Loucy (cell line): Measurements from ENCODE around the gene TNNC1.

Experiments
- H2AFZ ChIP-seq: fragments of 200-600 bp; sonication (generic); 2 replicates; pipeline ENCODE4 v1.6.0; 2016; ENCODE audit warnings: antibody characterized with exemption, mild to moderate bottlenecking, low read length, moderate library complexity
- H3F3A ChIP-seq: fragments of 200-600 bp; 2 replicates; pipeline ENCODE4 v1.6.0; 2016; ENCODE audit warnings: antibody characterized with exemption, low read depth, mild to moderate bottlenecking
- H3K27me3 ChIP-seq: fragments of 200-600 bp; sonication (generic); 2 replicates; pipeline ENCODE4 v1.6.1; 2014; ENCODE audit warnings: low read length, mild to moderate bottlenecking; ENCODE audit not compliant: insufficient read depth, poor library complexity, severe bottlenecking
- H3K36me3 ChIP-seq: fragments of 200-600 bp; sonication (generic); 2 replicates; pipeline ENCODE4 v1.6.1; 2016; ENCODE audit warnings: low read length; ENCODE audit not compliant: insufficient read depth
- H3K4me1 ChIP-seq: fragments of 200-600 bp; sonication (generic); 2 replicates; pipeline ENCODE4 v1.5.1; 2014; ENCODE audit warnings: low read length, mild to moderate bottlenecking; ENCODE audit not compliant: insufficient read depth, poor library complexity, severe bottlenecking
- H3K4me2 ChIP-seq: fragments of 200-600 bp; sonication (generic); 2 replicates; pipeline ENCODE4 v1.6.0; 2014; ENCODE audit warnings: antibody characterized with exemption, low read length, low read depth, mild to moderate bottlenecking; ENCODE audit not compliant: poor library complexity, severe bottlenecking
- H3K4me3 ChIP-seq: fragments of 200-600 bp; sonication (generic); 2 replicates; pipeline ENCODE4 v1.5.1; 2014; ENCODE audit warnings: low read length, mild to moderate bottlenecking, mixed read lengths; ENCODE audit not compliant: poor library complexity, severe bottlenecking
- H3K79me2 ChIP-seq: fragments of 200-600 bp; sonication (generic); 2 replicates; pipeline ENCODE4 v1.6.1; 2014; ENCODE audit warnings: low read length; ENCODE audit not compliant: insufficient read depth
- H3K9ac ChIP-seq: fragments of 200-600 bp; sonication (generic); 2 replicates; pipeline ENCODE4 v1.6.0; 2014; ENCODE audit warnings: mild to moderate bottlenecking, low read depth, low read length, moderate library complexity; ENCODE audit not compliant: poor library complexity, severe bottlenecking
- H3K9me2 ChIP-seq: fragments of 200-600 bp; sonication (generic); replicated peaks from 2 replicates; pipeline ENCODE4 v1.6.1; 2016; ENCODE audit warnings: low read depth, low read length, mixed read lengths
- H3K9me3 ChIP-seq: fragments of 200-600 bp; sonication (generic); 2 replicates; pipeline ENCODE4 v1.6.1; 2014; ENCODE audit warnings: mild to moderate bottlenecking, antibody characterized with exemption, low read length, low read depth; ENCODE audit not compliant: insufficient read depth
- H4K20me1 ChIP-seq: fragments of 200-600 bp; sonication (generic); 2 replicates; pipeline ENCODE4 v1.6.0; 2014; ENCODE audit warnings: antibody characterized with exemption, low read length, mild to moderate bottlenecking; ENCODE audit not compliant: insufficient read depth, poor library complexity, severe bottlenecking
- CTCF ChIP-seq: fragments of 200-600 bp; sonication (generic); conservative IDR thresholded peaks from 2 replicates; pipeline ENCODE4 v1.5.1; 2014; ENCODE audit warnings: mild to moderate bottlenecking, antibody characterized with exemption, low read length
- EZH2phosphoT487 ChIP-seq: fragments of 200-600 bp; IDR thresholded peaks from 2 replicates; pipeline ENCODE4 v1.6.1; 2018; ENCODE audit warnings: antibody characterized with exemption, mild to moderate bottlenecking, moderate library complexity, borderline replicate concordance

The TNNC1 gene

DNA sequence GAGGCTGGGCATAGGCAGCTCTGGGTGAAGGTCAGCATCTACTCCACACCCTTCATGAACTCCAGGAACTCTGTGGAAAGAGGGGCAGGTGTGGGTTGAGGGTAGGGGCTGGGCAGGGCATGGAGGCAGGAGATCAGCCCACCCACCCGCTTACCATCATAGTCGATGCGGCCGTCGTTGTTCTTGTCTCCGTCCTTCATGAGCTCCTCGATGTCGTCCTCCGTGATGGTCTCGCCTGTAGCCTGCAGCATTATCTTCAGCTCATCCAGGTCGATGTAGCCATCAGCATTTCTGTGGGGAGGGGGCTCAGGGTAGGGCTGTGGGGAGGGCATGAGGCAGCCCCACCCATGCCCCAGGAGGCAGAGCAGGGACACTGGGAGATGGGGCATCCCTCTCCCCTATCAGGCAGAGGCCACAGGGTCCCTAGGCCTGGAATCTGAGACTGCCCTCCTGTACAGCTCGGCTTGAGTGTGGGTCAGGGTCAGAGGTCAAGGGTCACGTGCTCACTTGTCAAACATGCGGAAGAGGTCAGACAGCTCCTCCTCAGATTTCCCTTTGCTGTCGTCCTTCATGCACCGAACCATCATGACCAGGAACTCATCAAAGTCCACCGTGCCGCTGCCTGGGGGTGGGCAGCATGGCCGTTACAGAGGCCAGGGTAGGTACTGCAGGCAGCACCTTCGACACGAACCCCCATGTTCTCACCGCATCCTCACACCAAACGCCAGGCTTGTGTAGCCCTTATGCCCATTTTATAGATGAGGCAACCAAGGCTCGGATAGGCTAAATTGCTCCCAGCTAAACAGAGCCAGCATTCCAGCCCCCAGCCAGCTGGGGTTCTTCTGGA lies 2.4 kb downstream of the TNNC1 start:
- Histone ChIP-seq H3K4me2 (no peak overlapping the region), H2AFZ (no peak overlapping the region), H3K36me3 (no peaks in the 10 kb centered on the region), H3K9me3 (no peaks in the 10 kb centered on the region), H3F3A (no peaks in the 10 kb centered on the region), H3K9me2 (no peaks in the 10 kb centered on the region), H3K79me2 (peaks cover 16% of the 10 kb centered on the region), H3K9ac (no peak overlapping the region), H3K4me3 (no peak overlapping the region), H3K4me1 (peaks cover 9% of the 10 kb centered on the region), H3K27me3 (peaks cover 6% of the 10 kb centered on the region), H4K20me1 (no peaks in the 10 kb centered on the region)
- TF ChIP-seq CTCF: no peak; the same call in 1 of the 2 replicates
- TF ChIP-seq EZH2phosphoT487: no peak

DNA sequence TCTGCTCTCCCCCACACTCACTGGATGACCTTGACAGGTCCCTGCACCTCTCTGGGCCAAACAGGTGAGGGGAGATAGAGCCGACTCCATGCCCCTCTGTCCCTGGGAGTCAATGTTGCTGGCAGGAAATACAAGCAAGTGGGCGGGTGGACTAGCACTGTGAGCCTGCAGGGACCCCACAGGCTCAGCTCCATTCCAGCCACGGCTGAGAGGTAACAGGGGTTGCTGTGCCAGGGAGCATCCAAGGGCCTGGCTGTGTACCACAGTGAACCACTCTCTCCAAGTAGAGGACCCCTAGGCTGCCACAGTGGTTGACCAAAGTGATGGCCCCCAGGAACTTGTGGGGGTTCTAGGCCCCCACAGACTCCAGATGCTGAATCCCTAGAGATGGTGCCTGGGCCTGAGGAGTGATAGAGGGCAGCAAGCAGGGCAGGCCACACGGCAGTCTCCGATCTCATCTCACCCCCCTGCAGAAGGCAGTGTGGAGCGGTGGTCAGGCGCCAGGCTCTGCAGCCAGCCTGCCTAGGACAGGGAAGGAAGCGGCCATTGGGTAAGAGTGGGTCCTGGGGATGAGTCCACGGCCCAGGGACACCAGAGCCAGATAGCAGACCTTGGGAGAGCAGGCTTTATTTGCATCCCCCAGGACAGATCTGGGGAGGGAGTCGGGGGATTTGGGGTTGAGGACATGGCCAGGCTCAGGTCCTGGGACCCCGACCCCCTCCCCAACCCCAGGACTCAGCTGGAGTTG lies 3.2 kb downstream of the TNNC1 start:
- Histone ChIP-seq H3K4me1 (peaks cover 6% of the 10 kb centered on the region), H2AFZ (no peak overlapping the region), H3K9me2 (no peaks in the 10 kb centered on the region), H3K36me3 (no peaks in the 10 kb centered on the region), H3K4me3 (no peak overlapping the region), H3K9ac (no peak overlapping the region), H3K9me3 (no peaks in the 10 kb centered on the region), H4K20me1 (no peaks in the 10 kb centered on the region), H3F3A (no peaks in the 10 kb centered on the region), H3K79me2 (peaks cover 8% of the 10 kb centered on the region), H3K27me3 (peaks cover 2% of the 10 kb centered on the region), H3K4me2 (no peak overlapping the region)
- TF ChIP-seq CTCF (no peak), EZH2phosphoT487 (no peak)

GRCh38 chr3:52447512-52448355 lies 6.1 kb downstream of the TNNC1 start:
- Histone ChIP-seq H3K36me3 (no peaks in the 10 kb centered on the region), H3K9ac (no peak overlapping the region), H3F3A (no peaks in the 10 kb centered on the region), H3K79me2 (no peaks in the 10 kb centered on the region), H4K20me1 (no peaks in the 10 kb centered on the region), H3K27me3 (no peaks in the 10 kb centered on the region), H2AFZ (no peak overlapping the region), H3K4me2 (no peak overlapping the region), H3K4me3 (no peak overlapping the region), H3K9me2 (no peaks in the 10 kb centered on the region), H3K4me1 (peaks cover 12% of the 10 kb centered on the region), H3K9me3 (no peaks in the 10 kb centered on the region)
- TF ChIP-seq EZH2phosphoT487: no peak
- TF ChIP-seq CTCF: no peak
